HUES6 (cell line): ENCODE results near the gene TPRN.

Experiments
- H3K27ac ChIP-seq: 2 replicates; pipeline ENCODE4 v1.7.0; 2013; ENCODE audit warnings: low read depth, mild to moderate bottlenecking, low read length, inconsistent platforms
- H3K27me3 ChIP-seq: 2 replicates; pipeline ENCODE4 v1.6.1; 2013; ENCODE audit warnings: low read length; ENCODE audit not compliant: control insufficient read depth, insufficient read depth
- H3K36me3 ChIP-seq: 2 replicates; pipeline ENCODE4 v1.6.1; 2013; ENCODE audit warnings: low read length; ENCODE audit not compliant: control insufficient read depth, insufficient read depth
- H3K4me1 ChIP-seq: 2 replicates; pipeline ENCODE4 v1.6.1; 2013; ENCODE audit warnings: low read length; ENCODE audit not compliant: control insufficient read depth, insufficient read depth
- H3K4me3 ChIP-seq: 2 replicates; pipeline ENCODE4 v1.5.1; 2013; ENCODE audit warnings: low read depth, low read length
- H3K9ac ChIP-seq: one replicate; pipeline ENCODE4 v1.6.1; 2013; ENCODE audit warnings: mild to moderate bottlenecking, low read length
- H3K9me3 ChIP-seq: 2 replicates; pipeline ENCODE4 v1.6.1; 2013; ENCODE audit warnings: low read depth, low read length; ENCODE audit not compliant: control insufficient read depth, insufficient read depth

The TPRN gene

DNA sequence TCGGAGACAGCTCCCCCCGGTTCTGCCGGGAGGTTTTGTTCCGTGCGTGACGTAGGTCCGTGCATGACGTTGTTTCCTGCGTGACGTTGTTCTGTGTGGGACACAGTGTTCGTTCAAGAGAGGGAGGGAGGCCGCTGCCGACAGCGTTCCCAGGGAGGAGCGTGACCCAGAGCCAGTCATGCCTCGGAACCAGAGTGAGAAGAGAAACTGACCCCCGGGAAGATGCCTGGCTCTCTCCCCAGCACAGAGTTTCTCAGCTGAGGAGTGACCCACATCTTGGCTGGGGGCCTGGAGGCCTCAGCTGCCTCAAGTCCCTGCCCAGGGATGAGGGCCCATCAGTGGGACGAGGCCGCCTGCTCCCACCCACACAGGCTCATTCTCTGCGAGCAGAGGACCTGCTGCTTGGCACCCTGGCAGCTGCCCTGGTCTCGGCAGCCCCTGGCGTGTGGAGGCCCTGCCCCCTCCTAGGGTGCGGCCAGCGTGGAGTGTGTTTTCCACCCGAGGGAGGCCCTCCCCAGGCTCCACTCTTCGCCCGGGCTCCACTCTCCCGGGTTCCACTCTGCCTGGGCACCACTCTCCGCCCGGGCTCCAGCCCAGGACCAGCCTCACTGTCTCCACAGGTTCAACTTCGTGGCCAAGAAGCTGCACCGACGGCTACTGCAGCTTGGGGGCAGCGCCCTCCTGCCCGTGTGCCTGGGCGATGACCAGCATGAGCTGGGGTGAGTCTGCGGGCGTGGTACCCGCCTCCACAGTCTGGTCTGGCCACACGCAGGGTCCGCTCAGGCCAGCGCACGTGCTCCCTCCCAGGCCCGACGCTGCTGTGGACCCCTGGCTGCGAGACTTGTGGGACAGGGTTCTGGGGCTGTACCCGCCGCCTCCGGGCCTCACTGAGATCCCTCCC is 12.9 kb upstream of the TPRN start:
- Histone ChIP-seq H3K27ac (no peak overlapping the region), H3K4me3 (no peak overlapping the region), H3K9me3 (no peaks in the 10 kb centered on the region), H3K9ac (no peak overlapping the region), H3K36me3 (peaks cover 55% of the 10 kb centered on the region), H3K27me3 (no peaks in the 10 kb centered on the region), H3K4me1 (peaks cover 9% of the 10 kb centered on the region)

DNA sequence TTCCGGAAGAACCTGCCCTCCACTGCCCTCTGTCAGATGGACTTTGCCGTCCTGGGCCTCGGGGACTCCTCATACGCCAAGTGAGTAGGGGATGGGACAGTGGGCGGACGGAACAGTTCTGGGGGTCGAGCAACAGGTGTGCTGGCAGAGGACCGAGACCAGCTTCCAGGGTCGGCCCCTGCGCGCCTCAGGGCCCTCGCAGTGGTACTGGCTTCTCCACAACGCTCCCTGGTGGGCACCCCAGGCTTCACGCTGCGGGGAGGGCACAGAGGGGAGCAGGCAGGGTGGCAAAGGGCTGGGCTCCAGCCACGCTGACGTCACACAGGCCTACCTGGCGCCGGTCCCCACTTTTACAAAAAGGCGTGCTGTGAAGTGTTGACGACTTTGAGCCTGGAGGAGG is 12.0 kb upstream of the TPRN start:
- H3K27me3 ChIP-seq, result no peaks in the 10 kb centered on the region
- peaks cover 57% of the 10 kb centered on the region for H3K36me3 ChIP-seq
- no peak overlapping the region for H3K4me3 ChIP-seq
- H3K9ac ChIP-seq, result no peak overlapping the region
- peaks cover 6% of the 10 kb centered on the region for H3K4me1 ChIP-seq
- H3K27ac ChIP-seq, result no peak overlapping the region
- H3K9me3 ChIP-seq, result no peaks in the 10 kb centered on the region

DNA sequence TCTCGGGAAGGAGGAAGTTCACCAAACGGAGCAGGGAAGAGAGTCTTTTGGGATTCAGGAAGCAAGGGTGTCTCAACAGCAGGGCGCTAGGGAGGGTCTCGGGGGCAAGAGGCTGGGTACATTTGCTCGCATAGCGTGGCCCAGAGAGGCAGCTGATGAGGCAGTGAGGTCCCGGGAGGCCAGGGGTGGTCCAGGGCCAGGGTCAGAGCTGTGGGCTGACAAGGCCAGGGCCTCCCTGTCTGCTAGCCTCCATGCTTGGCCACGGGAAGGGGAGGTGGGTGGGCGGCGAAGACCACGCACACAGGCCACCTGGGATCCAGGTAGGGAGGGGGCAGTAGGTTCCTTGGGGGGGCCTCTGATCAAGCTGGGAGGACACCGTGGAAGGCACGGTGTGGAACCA is 11.0 kb upstream of the TPRN start:
- Histone ChIP-seq H3K9me3 (no peaks in the 10 kb centered on the region), H3K4me3 (no peak overlapping the region), H3K36me3 (peaks cover 61% of the 10 kb centered on the region), H3K9ac (no peak overlapping the region), H3K27ac (no peak overlapping the region), H3K27me3 (no peaks in the 10 kb centered on the region), H3K4me1 (peaks cover 3% of the 10 kb centered on the region; the same call in 1 of the 2 replicates)

DNA sequence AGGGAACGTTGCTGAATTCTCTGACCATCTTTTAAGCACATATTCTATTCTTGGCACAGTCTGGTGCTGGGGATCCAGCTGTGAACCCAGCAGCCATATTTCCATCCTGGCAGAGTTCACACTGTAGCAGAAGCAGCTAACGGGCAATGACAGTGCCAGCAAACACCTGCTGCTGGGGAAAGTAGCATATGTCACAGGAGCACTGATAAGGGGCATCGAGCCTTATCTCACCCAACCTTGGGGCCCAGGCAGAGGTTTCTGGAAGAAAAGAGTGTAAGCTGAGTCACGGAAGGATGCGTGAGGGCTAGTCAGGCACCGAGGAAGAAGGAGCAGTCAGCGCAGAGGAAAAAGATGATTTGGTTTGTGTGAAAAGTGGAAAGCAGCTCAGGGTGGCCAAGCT is 6.1 kb upstream of the TPRN start:
- peak overlapping the region; percentile 100 for H3K4me3 ChIP-seq
- no peak overlapping the region for H3K27ac ChIP-seq
- H3K27me3 ChIP-seq, result no peaks in the 10 kb centered on the region
- peaks cover 29% of the 10 kb centered on the region for H3K36me3 ChIP-seq
- peaks cover 17% of the 10 kb centered on the region; the same call in 1 of the 2 replicates for H3K4me1 ChIP-seq
- no peaks in the 10 kb centered on the region for H3K9me3 ChIP-seq
- no peak overlapping the region for H3K9ac ChIP-seq

DNA sequence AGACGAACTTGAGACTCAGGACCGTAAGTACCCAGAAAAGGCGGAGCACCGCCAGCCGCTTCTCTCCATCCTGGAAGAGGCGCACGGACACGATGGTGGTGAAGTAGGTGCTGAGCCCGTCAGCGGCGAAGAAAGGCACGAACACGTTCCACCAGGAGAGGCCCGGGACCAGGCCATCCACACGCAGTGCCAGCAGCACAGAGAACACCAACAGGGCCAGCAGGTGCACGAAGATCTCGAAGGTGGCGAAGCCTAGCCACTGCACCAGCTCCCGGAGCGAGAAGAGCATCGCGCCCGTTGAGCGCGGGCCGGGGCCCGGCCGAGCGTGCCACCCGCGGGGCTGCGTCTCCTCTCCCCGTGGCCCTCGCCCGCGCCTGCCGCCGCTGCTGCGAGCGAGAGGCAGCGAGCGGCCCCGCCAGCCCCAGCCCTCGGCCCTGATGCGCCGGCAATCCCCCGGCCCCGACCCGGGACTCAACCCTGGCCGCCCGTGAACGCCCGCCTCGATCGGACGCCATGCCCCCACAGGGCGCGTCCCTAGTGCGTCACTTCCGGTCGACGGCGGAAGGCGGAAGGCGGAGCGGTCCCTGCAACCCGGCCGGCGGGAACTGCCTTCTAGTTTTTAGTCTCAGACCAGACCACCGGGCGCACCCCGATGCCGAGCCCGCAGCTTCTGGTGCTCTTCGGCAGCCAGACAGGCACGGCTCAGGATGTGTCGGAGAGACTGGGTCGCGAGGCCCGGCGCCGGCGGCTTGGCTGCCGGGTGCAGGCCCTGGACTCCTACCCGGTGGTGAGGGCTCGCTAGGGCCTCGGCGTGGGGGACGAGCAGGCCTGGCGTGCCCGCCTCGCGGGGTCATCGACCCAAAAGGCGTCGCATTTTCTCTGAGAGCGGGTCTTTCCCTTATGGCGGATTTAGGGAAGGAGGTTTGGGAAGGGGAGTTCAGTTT is 4.9 kb upstream of the TPRN start, which contains the start of the genes NDOR1 and TMEM203:
TSS of gene NDOR1 (plus strand) at position 575 of the 944 bp plus-strand sequence. CDS start at position 653, 78 bp downstream.
TSS of gene TMEM203 (minus strand) at position 523 of the 944 bp plus-strand sequence. CDS start at position 289, 234 bp downstream.
- Histone ChIP-seq H3K4me3 (peak within 1 kb of the TSS; percentile 100), H3K36me3 (peaks cover 28% of the 10 kb centered on the region), H3K27ac (peak within 1 kb of the TSS; percentile 90), H3K4me1 (peaks cover 17% of the 10 kb centered on the region; the same call in 1 of the 2 replicates), H3K27me3 (no peaks in the 10 kb centered on the region), H3K9ac (peak within 1 kb of the TSS; percentile 97), H3K9me3 (no peaks in the 10 kb centered on the region)

DNA sequence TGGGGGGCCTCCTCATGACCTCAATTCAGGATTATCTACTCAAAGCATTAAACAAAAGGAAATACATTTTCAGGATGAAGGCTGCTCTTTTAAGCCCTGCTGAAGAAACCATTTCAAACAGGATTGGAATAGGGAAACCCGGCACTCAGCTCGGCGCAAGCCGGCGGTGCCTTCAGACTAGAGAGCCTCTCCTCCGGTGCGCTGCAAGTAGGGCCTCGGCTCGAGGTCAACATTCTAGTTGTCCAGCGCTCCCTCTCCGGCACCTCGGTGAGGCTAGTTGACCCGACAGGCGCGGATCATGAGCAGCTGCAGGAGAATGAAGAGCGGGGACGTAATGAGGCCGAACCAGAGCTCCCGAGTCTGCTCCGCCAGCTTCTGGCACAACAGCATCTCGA is 4.2 kb upstream of the TPRN start:
- Histone ChIP-seq H3K36me3 (peaks cover 22% of the 10 kb centered on the region), H3K27me3 (no peaks in the 10 kb centered on the region), H3K4me1 (peaks cover 17% of the 10 kb centered on the region; the same call in 1 of the 2 replicates), H3K27ac (peak overlapping the region; percentile 90; the same call in 1 of the 2 replicates), H3K4me3 (peak overlapping the region; percentile 100), H3K9me3 (no peaks in the 10 kb centered on the region), H3K9ac (peak overlapping the region; percentile 97)

DNA sequence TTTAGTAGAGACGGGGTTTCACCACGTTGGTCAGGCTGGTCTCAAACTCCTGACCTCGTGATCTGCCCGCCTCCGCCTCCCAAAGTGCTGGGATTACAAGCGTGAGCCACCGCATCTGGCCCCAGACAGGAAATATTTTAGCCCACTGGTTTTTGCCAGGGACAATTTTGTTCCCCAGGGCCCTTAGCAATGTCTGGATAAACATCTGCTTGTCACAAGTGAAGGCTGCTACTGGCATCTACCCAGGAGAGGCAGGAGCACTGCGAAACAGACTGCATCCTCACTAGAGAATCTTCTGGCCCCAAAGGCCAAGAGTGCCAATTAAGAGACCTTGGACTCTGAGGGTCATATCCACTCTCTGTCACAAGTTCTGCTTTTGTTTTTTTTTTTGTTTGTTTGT is 2.4 kb upstream of the TPRN start:
- Histone ChIP-seq H3K4me1 (peaks cover 33% of the 10 kb centered on the region), H3K9ac (no peak overlapping the region), H3K27me3 (no peaks in the 10 kb centered on the region), H3K36me3 (peaks cover 14% of the 10 kb centered on the region), H3K9me3 (no peaks in the 10 kb centered on the region), H3K4me3 (no peak overlapping the region), H3K27ac (no peak overlapping the region)

DNA sequence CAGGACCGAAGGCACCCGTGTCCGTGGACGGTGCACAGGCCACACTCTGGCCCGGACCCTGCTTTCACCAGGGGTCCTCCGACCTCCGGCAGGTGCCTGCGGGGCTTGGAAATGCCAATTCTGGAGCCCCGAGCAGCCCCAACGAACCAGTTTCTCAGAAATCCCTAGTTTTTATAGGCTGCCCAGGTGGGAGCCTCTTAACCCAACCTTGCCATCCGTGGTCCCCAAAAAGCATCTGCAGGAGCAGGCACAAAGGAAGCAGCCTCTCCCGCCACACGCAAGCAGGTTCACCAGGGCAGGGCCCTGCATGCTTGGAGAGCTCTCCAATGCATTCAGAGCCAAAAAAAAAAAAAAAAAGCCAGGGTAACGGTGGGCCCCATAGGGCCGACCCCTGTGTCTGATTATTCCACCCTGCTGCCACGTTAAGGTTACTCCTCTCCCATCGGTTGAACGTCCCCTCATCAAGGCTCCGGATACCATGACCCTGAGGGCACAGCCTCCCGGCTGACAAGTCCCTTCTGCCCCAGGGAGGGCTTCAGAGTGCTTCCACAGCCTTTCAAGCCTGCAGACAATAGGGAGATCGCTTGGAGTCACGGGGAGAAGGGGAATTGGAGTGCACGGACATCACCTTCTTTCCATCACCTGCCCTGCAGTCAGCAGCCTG is 796 bp upstream of the TPRN start:
- Histone ChIP-seq H3K36me3 (peaks cover 4% of the 10 kb centered on the region; the same call in 1 of the 2 replicates), H3K4me3 (peak overlapping the region; percentile 89), H3K9me3 (no peaks in the 10 kb centered on the region), H3K9ac (peak overlapping the region; percentile 80), H3K27ac (no peak overlapping the region), H3K4me1 (peaks cover 28% of the 10 kb centered on the region), H3K27me3 (no peaks in the 10 kb centered on the region)

DNA sequence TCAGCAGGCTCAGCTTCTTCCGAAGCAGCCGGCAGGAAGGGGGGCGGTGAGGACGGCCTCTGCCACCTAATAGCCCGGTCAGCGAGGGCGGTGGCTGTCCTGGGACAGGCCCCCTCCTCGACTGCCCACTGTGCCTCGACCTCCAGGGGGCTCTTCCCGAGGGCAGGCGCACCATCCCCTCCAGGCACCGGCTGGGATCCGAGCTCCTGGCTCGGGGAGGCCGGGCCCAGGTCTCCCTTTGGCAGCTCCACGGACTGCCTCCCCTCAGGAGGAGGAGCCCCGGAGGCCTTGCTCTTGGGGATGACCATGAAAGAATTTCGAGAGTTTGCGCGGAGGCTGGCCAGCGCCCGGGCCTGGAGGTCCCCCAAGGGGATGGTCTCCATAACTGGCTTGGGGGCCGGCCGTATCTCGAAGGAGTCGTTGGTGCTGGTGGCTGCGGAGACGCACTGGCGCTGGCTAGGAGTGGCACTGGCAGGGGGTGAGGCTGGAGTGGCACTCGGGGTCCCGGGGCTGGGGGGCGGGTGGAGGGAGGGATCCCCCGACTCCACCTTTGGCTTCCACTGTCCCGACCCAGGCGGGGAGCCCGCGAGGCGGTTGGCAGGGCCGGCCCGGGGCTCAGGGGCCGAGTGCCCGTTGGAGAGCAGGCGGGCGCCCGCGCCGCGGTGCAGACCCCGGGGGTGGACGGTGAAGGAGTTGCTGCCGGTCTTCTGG is 975 bp downstream of the TPRN start:
- Histone ChIP-seq H3K27ac (no peak overlapping the region), H3K4me1 (peaks cover 31% of the 10 kb centered on the region), H3K4me3 (peak overlapping the region; percentile 50), H3K9me3 (no peaks in the 10 kb centered on the region), H3K9ac (peak overlapping the region; percentile 27), H3K27me3 (no peaks in the 10 kb centered on the region), H3K36me3 (peaks cover 4% of the 10 kb centered on the region; the same call in 1 of the 2 replicates)

DNA sequence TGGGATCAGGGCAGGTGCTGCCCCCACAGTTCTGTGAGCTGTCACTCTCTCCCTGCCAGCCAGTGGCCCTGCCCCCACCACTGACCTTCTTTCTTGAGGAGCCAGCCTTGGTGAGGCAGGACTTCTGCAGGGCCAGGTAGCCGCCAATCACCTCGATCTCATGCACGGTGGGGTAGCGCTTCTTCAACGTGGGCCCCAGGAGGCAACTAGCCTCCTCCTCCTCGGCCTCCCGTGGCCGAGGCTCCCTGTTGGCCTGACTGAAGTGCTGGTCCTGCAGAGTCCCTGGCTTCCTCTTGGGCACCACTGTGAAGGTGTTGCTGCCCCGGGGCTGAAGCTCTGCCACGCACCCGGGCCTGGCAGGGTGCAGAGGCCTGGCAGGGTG is 1.6 kb downstream of the TPRN start:
- Histone ChIP-seq H3K36me3 (peaks cover 2% of the 10 kb centered on the region; the same call in 1 of the 2 replicates), H3K9me3 (no peaks in the 10 kb centered on the region), H3K27me3 (no peaks in the 10 kb centered on the region), H3K27ac (no peak overlapping the region), H3K9ac (no peak overlapping the region), H3K4me3 (peak overlapping the region; percentile 50), H3K4me1 (peaks cover 30% of the 10 kb centered on the region)
